Measurements from ENCODE around the gene FCAMR. TPM values are rescaled to one million over a fixed set of nuclear protein-coding genes. Genes with fewer than 3 reads are reported as not detected.

The FCAMR gene
- total RNA-seq, 1 donor from 2014 or later = not detected

DNA sequence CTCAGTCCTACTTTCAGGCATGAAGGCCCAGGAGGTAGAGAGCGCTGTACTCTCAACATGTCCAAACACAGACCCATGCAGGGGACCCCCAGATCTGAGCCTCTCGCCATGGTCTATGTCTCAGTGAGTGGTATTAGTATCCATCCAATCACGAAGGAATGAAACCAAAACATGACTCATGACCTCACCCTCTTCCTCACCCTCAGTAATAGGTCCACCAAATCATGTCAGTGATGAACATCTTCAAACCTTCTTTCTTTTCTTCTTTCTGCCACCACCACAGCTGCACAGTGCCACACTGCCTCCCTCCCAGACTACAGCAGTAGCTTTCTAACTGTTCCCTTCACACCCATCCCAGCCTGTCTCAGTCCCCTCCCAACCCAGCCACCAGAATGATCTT lies 45.5 kb upstream of the FCAMR start:
- peaks cover 23% of the 10 kb centered on the region for H3K27me3 Mint-ChIP-seq (ENCODE audit: low read depth)
- TF ChIP-seq, protein P1, sequence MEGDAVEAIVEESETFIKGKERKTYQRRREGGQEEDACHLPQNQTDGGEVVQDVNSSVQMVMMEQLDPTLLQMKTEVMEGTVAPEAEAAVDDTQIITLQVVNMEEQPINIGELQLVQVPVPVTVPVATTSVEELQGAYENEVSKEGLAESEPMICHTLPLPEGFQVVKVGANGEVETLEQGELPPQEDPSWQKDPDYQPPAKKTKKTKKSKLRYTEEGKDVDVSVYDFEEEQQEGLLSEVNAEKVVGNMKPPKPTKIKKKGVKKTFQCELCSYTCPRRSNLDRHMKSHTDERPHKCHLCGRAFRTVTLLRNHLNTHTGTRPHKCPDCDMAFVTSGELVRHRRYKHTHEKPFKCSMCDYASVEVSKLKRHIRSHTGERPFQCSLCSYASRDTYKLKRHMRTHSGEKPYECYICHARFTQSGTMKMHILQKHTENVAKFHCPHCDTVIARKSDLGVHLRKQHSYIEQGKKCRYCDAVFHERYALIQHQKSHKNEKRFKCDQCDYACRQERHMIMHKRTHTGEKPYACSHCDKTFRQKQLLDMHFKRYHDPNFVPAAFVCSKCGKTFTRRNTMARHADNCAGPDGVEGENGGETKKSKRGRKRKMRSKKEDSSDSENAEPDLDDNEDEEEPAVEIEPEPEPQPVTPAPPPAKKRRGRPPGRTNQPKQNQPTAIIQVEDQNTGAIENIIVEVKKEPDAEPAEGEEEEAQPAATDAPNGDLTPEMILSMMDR (IDR thresholded peaks at IDR 0.05) = no peak
- H3K4me1 Mint-ChIP-seq (ENCODE audit: low read depth) = peaks cover 2% of the 10 kb centered on the region
- H3K27ac Mint-ChIP-seq (ENCODE audit: unreplicated experiment) = no peak overlapping the region
- no peaks in the 10 kb centered on the region for H3K9me3 Mint-ChIP-seq (ENCODE audit: low read depth)
- H3K4me3 Mint-ChIP-seq (ENCODE audit: unreplicated experiment) = no peak overlapping the region
- H3K36me3 Mint-ChIP-seq (ENCODE audit: low read depth) = peaks cover 2% of the 10 kb centered on the region
- no peak for DNase-seq (ENCODE audit: low spot score)

DNA sequence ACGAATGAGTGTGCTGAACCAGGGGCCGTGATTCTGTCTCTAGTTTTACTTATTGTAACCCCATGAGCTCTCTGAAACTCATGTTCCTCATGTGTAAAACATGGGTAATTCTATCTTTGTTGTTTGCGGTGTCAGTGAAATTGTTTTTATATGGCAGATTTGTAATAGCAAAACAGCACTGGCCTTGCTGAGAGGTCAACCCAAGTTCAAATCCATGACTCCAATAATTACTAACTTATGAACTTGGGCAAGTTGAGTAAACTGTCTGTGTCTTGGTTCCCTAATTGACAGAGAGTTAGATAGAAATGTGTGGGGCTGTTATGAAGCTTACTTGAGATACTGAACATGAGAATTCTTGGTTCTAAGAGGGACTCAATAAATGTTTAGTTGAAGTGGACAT lies 44.5 kb upstream of the FCAMR start:
- H3K4me3 Mint-ChIP-seq (ENCODE audit: unreplicated experiment) = no peak overlapping the region
- H3K27me3 Mint-ChIP-seq (ENCODE audit: low read depth) = peaks cover 23% of the 10 kb centered on the region
- no peaks in the 10 kb centered on the region for H3K9me3 Mint-ChIP-seq (ENCODE audit: low read depth)
- TF ChIP-seq, protein P1 (IDR thresholded peaks at IDR 0.05) = no peak
- peaks cover 2% of the 10 kb centered on the region for H3K36me3 Mint-ChIP-seq (ENCODE audit: low read depth)
- DNase-seq (ENCODE audit: low spot score) = no peak
- no peaks in the 10 kb centered on the region for H3K4me1 Mint-ChIP-seq (ENCODE audit: low read depth)
- H3K27ac Mint-ChIP-seq (ENCODE audit: unreplicated experiment) = no peak overlapping the region

DNA sequence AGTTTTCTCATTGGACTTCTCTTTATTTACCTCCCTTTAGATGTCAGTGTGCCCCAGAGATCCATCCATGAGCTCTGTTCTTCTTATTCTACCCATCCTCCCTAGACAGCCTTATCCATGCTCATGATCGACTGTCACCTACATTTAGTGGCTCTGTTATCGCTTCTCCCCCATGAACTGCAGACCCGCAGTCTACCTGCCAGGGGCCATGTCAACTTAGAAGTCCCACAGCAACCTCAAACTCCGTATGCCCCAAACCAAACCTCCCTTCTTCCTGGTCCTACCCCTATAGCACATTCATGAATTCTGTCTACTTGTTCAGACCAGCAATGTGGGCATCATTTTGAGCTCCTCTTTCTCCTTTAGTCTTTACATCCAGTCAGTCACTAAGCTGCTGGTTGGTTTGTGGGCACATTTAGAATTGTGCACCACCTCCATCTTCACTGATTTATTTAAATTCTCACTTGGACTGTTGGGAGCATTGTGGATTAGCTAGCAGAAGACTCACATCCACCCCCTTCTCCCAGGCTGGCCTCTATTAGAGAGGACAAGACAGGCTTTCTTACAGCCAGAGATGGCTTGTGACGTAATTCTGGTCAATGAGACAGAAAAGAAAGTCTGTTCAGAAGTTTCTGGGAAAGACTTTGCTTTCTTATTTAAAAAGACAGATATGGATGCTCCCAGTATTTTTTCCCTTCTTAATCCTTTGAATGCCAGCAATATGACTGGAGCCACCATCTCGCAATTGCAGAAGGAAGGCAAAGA lies 43.2 kb upstream of the FCAMR start:
- DNase-seq (ENCODE audit: low spot score) = no peak
- no peak overlapping the region for H3K27ac Mint-ChIP-seq (ENCODE audit: unreplicated experiment)
- H3K4me3 Mint-ChIP-seq (ENCODE audit: unreplicated experiment) = no peak overlapping the region
- H3K36me3 Mint-ChIP-seq (ENCODE audit: low read depth) = peaks cover 2% of the 10 kb centered on the region
- H3K9me3 Mint-ChIP-seq (ENCODE audit: low read depth) = no peaks in the 10 kb centered on the region
- TF ChIP-seq, protein P1 (IDR thresholded peaks at IDR 0.05) = no peak
- peaks cover 23% of the 10 kb centered on the region for H3K27me3 Mint-ChIP-seq (ENCODE audit: low read depth)
- H3K4me1 Mint-ChIP-seq (ENCODE audit: low read depth) = no peaks in the 10 kb centered on the region

DNA sequence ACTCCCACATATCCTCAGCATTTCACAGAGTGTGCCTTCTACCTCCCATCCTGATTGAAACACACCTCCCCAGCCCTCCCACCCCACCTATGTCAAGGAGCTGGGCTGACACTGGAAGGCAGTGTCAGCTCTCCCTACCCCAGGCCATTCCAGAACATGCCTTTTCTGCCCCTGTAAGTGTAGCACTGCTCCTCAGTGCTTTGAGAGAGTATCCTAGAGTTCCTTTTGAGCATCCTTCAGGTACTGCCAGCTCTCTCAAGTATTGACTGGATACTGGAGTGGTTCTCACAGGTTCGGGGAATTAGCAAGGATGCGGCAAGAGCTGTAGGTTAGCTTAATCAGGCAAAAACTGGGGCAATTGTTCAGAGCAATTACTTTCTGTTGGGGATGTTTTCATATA lies 40.5 kb upstream of the FCAMR start:
- peaks cover 11% of the 10 kb centered on the region for H3K4me1 Mint-ChIP-seq (ENCODE audit: low read depth)
- TF ChIP-seq, protein P1 (IDR thresholded peaks at IDR 0.05) = no peak
- no peak for DNase-seq (ENCODE audit: low spot score)
- H3K27me3 Mint-ChIP-seq (ENCODE audit: low read depth) = peaks cover 19% of the 10 kb centered on the region
- no peak overlapping the region for H3K27ac Mint-ChIP-seq (ENCODE audit: unreplicated experiment)
- H3K4me3 Mint-ChIP-seq (ENCODE audit: unreplicated experiment) = no peak overlapping the region
- peaks cover 2% of the 10 kb centered on the region for H3K36me3 Mint-ChIP-seq (ENCODE audit: low read depth)
- peaks cover 5% of the 10 kb centered on the region for H3K9me3 Mint-ChIP-seq (ENCODE audit: low read depth)

DNA sequence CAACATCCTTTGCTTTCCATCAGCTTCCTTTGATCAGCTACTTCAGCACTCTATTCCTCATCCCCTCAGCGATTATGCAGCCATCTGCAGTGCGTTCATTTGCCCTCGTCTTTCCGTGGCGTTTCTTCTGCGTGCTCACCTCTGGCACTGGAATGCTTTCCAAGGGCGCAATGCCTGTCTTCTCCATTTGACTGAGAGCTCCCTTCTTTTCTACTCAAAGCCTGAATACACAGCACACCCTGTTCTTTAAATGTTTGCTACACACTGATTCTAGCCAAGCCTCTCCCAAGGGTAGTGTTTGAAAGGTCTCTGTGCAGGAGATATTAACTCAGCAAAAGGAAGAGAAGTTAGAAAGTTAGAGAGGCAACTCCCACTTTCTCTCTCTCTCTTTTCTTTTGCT lies 39.7 kb upstream of the FCAMR start:
- TF ChIP-seq, protein P1 (IDR thresholded peaks at IDR 0.05) = no peak
- Mint-ChIP-seq H3K27ac (ENCODE audit: unreplicated experiment) (no peak overlapping the region), H3K9me3 (ENCODE audit: low read depth) (peaks cover 5% of the 10 kb centered on the region), H3K27me3 (ENCODE audit: low read depth) (peaks cover 22% of the 10 kb centered on the region), H3K4me1 (ENCODE audit: low read depth) (peaks cover 14% of the 10 kb centered on the region), H3K36me3 (ENCODE audit: low read depth) (peaks cover 2% of the 10 kb centered on the region), H3K4me3 (ENCODE audit: unreplicated experiment) (no peak overlapping the region)
- DNase-seq (ENCODE audit: low spot score) = no peak
